WI38 (cell line): ENCODE measurements around the gene MAG.
"Not testable (repeated sequence)": the region's sequence is repeated elsewhere in the genome, so short reads cannot be mapped to it uniquely, and the experiment has no call there.

Source experiments
- H3K4me3 ChIP-seq: 2 replicates; pipeline ENCODE4 v1.5.1; 2011; ENCODE audit warnings: low read depth, mild to moderate bottlenecking, control low read depth, low read length
- TF ChIP-seq, protein P1 (sequence below): IDR thresholded peaks from 2 replicates; pipeline ENCODE4 v1.5.1; 2012; ENCODE audit warnings: low read depth, mild to moderate bottlenecking, control low read depth, low read length

The MAG gene

DNA sequence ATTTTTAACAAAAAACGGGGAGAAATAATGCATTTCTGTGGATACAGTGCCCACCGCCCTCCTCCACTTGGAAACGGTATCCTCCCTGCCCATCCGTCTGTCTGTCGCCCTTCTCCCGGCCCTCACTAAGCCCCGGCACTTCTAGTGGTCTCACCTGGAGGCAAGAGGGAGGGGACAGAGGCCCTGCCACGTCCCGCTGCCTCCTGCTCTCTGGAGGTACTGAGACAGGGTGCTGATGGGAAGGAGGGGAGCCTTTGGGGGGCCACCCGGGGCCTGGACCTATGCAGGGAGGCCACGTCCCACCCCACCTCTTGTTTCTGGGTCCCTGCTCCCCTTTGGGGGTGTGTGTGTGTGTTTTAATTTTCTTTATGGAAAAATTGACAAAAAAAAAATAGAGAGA, 12.6 kb upstream of the MAG start:
- H3K4me3 ChIP-seq = no peak overlapping the region
- TF ChIP-seq, protein P1, sequence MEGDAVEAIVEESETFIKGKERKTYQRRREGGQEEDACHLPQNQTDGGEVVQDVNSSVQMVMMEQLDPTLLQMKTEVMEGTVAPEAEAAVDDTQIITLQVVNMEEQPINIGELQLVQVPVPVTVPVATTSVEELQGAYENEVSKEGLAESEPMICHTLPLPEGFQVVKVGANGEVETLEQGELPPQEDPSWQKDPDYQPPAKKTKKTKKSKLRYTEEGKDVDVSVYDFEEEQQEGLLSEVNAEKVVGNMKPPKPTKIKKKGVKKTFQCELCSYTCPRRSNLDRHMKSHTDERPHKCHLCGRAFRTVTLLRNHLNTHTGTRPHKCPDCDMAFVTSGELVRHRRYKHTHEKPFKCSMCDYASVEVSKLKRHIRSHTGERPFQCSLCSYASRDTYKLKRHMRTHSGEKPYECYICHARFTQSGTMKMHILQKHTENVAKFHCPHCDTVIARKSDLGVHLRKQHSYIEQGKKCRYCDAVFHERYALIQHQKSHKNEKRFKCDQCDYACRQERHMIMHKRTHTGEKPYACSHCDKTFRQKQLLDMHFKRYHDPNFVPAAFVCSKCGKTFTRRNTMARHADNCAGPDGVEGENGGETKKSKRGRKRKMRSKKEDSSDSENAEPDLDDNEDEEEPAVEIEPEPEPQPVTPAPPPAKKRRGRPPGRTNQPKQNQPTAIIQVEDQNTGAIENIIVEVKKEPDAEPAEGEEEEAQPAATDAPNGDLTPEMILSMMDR = no peak

DNA sequence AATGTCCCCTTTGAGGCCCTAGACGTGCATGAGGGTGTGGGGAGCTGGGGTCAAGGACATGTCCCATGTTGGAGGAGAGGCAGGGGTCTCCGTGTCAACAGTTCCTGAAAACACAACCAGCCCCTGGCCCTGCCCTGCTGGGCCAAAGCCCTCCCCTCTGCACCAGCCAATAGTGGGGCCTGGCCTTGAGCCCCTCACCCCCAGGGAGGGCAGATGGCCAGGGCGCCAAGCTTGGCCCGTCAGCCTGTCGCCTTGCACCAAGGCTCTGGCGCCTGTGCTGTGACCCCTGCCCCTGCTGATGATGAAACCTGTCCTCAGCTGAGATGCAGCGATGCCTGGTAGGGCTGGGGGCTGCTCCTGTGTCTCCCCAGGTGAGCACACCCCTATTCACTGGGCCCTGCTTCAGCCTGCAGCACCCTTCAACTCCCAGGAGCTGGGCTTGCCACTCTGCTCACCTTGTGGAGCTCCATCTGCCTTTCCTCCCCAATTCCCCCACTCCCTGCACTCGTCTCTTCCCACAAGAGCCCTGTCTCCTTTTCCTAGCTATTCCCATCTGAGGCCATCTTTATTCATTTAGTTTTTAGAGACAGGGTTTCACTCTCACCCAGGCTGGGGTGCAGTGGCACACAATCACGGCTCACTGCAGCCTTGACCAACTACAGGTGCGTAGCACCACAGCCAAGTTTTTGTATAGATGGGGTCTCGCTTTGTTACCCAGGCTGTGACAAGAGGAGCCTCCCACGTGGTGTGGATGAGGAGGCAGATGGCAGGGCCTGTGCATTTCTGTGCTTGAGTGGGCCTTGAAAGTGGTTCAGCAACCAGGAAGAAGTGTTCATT, 11.8 kb upstream of the MAG start:
- TF ChIP-seq, protein P1 = no peak
- no peak overlapping the region for H3K4me3 ChIP-seq

DNA sequence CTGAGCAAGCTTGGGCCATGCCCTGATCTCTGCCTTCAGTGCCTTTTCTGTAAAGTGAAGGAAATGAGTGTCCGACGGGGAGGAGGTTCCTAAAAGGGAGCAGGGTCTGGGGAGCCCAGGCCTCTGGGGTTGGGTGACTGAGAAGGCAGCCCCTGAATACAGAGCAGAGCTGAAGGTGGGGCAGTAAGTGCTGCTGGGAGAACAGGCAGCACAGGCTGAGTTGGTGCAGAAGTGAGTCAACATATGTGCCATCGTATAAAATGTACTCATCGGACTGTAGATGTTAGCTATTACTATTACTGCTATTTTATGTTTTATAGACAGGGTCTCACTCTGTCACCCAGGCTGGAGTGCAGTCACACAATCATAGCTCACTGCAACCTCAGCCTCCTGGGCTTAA, 10.7 kb upstream of the MAG start:
- TF ChIP-seq, protein P1 = no peak
- no peak overlapping the region for H3K4me3 ChIP-seq

DNA sequence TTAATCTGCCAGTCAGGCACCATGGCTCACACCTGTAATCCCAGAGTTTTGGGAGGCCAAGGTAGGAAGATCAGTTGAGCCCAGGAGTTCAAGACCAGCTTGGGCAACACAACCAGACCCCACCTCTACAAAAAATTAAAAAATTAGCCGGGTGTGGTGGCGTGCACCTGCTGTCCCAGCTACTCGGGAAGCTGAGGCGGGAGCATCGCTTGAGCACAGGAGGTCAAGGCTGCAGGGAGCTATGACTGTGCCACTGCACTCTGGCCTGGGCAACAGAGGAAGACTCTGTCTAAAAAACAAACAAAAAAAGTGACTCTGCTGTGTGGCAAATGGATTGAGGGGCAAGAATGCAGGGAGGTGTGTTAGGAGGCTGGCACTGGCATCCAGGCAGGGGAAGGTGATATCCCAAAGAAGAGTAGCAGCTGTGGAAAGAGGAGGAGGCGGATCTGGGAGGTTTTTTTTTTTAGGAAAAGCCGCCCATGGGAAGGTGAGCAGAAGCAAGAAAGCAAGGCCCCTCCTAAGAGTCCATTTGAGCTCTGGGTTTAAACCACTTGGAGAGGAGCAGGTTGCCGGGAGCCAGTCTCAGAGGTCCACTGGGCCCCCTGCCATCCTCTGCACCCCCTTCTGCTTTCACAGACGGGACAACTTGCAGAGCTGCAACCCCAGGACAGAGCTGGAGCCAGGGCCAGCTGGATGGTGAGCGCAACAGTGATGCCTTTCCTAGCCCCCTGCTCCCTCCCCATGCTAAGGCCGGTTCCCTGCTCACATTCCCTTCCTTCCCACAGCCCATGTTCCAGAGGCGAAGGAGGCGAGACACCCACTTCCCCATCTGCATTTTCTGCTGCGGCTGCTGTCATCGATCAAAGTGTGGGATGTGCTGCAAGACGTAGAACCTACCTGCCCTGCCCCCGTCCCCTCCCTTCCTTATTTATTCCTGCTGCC, 7.5 kb upstream of the MAG start:
- H3K4me3 ChIP-seq = no peak overlapping the region
- TF ChIP-seq, protein P1 = no peak

DNA sequence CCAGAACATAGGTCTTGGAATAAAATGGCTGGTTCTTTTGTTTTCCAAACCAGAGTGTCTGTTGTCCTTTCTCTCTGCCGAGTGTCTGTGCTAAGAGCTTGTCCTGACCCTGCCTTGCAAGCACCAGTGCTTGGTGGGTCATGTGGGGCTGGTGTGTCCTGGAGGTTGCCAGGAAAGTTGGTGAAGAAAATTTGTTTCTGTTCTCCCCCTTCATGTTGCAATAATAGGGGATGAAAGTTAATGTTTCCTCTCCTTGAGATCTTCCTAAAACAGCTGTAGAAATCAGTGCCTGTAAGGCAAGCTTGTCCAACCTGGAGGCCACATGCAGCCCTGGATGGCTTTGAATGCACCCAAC, 6.9 kb upstream of the MAG start:
- TF ChIP-seq, protein P1 = no peak
- H3K4me3 ChIP-seq = no peak overlapping the region

DNA sequence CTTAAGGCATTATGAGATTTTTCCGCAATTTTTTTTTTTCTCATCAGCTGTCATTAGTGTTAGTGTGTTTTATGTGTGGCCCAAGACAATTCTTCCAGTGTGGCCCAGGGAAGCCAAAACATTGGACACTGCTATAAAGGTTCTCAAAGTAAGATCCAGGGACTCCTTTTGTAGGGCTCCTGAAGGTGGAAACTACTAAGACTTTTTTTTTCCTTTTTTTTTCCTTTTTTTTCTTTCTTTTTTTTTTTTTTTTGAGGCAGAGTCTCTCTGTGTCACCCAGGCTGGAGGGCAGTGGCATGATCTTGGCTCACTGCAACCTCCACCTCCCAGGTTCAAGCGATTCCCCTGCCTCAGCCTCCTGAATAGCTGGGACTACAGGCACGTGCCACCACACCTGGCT, 6.5 kb upstream of the MAG start:
- H3K4me3 ChIP-seq = not testable (repeated sequence)

DNA sequence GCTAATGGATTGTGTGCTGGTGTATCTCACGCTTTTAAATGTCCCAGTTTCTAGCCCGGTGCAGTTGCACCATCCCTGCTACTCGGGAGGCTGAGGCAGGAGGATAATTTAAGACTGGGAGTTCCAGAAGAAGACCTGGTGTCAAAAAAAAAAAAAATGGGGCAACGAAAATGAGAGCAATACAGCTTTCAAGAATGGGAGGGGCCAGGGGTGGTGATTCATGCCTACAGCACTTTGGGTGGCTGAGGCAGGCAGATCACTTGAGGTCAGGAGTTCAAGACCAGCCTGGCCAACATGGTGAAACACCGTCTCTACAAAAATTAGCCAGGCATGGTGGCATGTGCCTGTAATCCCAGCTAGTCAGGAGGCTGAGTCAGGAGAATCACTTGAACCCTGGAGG, 5.9 kb upstream of the MAG start:
- H3K4me3 ChIP-seq = not testable (repeated sequence)

DNA sequence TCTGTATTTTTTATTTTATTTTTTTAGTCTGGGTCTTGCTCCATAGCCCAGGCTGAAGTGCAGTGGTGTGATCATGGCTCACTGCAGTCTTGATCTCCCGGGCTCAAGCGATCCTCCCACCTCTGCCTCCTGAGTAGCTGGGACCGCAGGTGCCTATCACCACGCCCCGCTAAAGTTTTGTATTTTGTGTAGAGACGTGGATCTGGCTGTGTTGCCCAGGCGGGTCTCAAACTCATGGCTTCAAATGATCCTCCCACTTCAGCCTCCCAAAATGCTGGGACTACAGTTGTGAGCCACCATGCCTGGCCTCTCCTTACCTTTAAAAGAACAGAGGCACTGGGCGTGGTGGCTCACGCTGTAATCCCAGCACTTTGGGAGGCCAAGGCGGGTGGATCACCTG, 4.2 kb upstream of the MAG start:
- no peak overlapping the region for H3K4me3 ChIP-seq
- TF ChIP-seq, protein P1 = no peak
